Vagina (tissue), 2 donors: ENCODE measurements around the gene TRIM69.

Experiments
- POLR2A ChIP-seq, 2 donors: fragments of 450-650 bp; IDR thresholded peaks; one replicate each; pipeline ENCODE4 v1.6.1; 2017; ENCODE audit warnings: antibody characterized with exemption in 2 of 2, mild to moderate bottlenecking in 2 of 2, moderate library complexity in 2 of 2
- POLR2AphosphoS5 ChIP-seq, 2 donors: sonication (generic); formaldehyde crosslinking; IDR thresholded peaks; one replicate each; pipeline ENCODE4 v1.9.0; 2017; ENCODE audit warnings: antibody characterized with exemption in 2 of 2, mild to moderate bottlenecking in 2 of 2, low read depth in 1 of 2; ENCODE audit not compliant: insufficient read depth in 1 of 2
- TF ChIP-seq, protein P1 (sequence below), 3 experiments: fragments of 450-650 bp in 2 of 3; fragments of 200-600 bp in 1 of 3; sonication (generic) in 1 of 3; IDR thresholded peaks; one replicate each; pipeline ENCODE4 v1.5.1; 2017 to 2019; ENCODE audit warnings: antibody characterized with exemption in 3 of 3, mild to moderate bottlenecking in 2 of 3, moderate library complexity in 2 of 3

DNA sequence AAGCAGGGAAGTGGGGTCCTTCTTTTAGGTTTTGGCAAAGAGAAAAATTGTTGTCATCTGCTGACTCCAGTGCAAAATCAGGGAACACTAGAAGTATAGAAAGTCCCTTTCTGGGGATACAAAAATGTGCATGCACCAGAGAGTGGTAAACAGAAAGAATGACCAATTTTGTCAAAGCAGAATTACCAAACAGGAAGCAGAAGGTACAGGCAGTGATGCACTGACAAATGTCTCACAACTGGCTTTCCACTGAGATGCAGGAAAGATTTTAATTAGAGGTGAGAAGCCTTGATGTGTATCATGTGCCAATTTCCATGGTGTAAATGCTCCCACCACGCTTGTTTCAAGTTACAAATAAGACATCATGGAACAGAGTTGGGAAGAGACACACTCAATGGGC, 66.0 kb downstream of the TRIM69 start:
- TF ChIP-seq POLR2A (IDR thresholded peaks at IDR 0.05) (no peak), POLR2AphosphoS5 (IDR thresholded peaks at IDR 0.05; ENCODE audit: insufficient read depth in 1 of 2, low read depth in 1 of 2) (no peak)
- TF ChIP-seq, protein P1, sequence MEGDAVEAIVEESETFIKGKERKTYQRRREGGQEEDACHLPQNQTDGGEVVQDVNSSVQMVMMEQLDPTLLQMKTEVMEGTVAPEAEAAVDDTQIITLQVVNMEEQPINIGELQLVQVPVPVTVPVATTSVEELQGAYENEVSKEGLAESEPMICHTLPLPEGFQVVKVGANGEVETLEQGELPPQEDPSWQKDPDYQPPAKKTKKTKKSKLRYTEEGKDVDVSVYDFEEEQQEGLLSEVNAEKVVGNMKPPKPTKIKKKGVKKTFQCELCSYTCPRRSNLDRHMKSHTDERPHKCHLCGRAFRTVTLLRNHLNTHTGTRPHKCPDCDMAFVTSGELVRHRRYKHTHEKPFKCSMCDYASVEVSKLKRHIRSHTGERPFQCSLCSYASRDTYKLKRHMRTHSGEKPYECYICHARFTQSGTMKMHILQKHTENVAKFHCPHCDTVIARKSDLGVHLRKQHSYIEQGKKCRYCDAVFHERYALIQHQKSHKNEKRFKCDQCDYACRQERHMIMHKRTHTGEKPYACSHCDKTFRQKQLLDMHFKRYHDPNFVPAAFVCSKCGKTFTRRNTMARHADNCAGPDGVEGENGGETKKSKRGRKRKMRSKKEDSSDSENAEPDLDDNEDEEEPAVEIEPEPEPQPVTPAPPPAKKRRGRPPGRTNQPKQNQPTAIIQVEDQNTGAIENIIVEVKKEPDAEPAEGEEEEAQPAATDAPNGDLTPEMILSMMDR (IDR thresholded peaks at IDR 0.05), result no peak
